ENCODE data around the gene BRF1.
"Not testable (repeated sequence)": the region's sequence is repeated elsewhere in the genome, so short reads cannot be mapped to it uniquely, and the experiment has no call there.

The BRF1 gene

DNA sequence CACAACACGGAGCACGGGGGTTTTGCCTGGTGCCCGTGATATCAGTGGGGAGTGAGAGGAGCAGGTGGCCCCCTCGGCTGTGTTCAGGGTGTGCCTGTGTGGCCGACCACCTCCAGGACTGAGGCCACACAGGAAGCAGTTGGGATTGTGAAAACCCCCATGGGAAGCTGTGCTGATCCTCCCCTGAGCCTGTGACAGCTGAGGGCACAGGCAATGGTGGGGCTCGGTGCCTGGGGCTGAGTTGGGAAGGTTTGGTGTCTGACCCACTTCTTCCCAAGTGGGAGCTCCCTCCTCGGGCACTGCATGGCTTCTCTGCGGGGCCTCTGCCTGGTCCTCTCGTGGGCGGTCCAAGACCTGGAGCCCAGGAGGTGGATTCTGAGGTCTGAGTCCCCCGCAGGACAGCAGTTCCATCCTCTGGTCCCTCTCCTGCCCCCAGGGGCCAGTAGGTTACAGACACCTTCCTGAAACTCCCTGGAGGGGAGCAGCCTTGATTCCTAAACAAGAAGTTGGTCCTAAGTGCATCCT, 31.6 kb upstream of the BRF1 start:
- no peak for DNase-seq

DNA sequence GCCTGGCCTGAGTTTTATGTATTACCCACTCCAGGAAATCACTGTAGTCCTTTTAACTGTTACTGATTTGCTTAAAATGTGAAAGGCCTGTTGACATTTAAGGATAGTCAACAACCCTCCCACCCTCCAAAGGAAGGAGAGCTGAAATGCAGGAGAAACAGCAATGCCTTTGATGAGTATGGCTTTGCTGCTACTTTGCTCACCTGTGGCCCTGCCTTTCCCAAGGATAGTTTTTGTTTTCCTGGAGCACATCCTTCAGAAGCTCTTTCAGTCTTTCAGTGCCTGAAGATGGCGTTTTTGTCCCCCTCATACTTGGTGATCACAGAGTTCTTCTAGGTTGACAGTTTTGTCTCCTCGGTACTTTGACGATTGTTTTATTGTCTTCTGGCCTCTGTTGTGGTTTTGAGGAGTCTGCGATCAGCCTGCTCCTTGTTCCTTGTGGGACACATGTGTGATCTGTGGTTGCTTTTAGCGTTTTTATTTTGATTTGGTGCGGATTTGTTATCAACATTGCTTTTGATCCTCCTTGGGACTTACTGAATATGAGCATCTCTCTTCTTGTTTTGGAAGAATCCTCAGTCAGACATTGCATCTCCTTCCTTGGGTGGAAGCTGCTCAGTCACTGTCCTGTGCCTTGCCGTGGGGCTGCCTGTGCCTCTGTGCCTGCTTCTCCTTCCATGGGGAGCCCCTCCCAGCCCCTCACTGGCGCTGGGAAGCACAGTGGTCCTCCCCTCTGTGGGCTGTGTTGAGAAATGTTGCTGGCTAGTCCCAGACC, 31.0 kb upstream of the BRF1 start:
- DNase-seq = no peak

DNA sequence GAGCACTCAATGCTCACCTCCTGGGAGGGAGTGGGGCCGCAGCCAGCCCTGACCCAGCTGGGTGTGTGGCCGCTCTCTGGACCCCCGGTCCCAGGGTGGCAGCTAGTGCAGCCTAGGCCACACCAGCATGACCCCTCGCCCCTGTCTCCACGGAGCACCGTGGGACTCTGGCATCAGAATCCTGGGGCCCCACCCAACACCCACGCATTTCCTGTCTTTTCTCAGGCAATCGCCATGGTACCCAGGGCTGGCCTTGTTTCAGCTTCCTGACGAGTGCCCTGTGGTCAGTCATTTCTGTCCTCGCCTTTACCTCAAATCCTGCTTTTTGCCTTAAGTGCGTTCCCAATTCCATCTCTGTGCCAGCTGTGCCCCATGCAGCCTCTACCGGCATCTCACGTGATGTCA, 29.7 kb upstream of the BRF1 start:
- no peak for DNase-seq

DNA sequence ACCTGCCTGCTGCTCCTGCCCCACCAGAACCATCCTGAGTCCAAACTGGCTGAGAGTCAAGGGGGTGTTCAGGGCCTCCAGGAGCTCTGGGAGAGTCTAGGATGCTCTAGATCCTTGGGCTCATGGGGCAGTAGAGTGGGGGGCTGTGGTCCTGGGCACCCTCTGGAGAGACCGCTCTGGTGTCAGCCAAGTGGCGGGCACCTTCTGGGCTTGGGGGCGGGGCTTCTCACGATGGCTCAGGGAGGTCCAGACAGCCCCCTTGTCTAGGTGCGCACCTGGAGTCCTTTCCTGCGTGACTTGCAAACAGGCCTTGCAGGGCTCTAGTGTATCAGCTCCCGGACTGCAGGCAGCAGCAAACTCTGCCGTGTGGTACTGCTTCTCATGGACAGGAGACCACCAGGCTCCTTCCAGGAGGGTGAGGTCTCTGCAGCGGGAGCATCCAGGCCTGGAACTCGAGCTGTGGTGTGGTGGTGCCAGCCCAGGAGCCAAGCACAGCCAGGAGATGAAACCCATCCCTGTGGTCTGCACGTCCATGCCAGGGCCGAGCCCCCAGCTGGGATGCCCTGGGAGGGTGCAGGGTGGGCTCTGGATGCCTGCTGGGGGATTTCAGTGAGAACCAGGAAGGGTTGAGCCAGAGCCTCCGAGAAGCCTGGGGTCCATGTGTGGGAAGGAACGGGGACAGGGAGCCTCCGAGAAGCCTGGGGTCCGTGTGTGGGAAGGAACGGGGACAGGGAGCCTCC, 28.8 kb upstream of the BRF1 start:
- DNase-seq = no peak

DNA sequence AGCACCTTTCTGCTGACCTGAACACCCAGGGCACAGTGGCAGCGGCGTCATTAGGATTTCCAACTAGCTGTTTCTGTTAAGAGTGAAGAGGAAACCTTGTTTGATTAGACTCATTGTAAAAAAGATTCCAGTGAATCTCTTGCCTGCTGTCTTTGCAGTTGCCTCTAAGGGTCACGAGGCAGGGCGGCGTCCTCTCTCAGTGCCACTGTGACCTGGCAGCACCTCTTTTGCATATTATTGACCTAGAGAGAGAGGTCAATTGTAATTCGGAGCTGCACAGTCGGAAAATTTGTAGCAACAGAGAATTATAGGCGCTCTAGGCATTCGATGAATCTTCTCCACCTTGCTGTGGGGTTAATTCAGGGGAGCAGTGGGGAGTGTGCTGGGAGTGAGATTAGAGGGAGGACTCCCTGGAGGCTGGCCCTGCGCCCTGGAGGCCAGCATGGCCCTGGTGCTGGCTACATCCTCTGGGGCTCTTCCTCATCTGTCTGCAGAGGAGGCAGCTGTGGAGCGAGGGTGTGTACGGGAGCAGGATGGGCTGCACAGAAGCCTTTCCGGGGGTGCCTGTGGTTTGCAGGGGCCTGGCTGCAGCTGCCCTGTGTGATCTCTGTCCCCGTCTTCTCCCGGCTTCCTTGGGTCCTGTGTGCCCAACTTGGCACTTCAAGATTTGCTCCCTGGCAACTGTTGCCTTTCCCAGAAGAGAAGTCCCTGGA, 28.0 kb upstream of the BRF1 start:
- no peak for DNase-seq

DNA sequence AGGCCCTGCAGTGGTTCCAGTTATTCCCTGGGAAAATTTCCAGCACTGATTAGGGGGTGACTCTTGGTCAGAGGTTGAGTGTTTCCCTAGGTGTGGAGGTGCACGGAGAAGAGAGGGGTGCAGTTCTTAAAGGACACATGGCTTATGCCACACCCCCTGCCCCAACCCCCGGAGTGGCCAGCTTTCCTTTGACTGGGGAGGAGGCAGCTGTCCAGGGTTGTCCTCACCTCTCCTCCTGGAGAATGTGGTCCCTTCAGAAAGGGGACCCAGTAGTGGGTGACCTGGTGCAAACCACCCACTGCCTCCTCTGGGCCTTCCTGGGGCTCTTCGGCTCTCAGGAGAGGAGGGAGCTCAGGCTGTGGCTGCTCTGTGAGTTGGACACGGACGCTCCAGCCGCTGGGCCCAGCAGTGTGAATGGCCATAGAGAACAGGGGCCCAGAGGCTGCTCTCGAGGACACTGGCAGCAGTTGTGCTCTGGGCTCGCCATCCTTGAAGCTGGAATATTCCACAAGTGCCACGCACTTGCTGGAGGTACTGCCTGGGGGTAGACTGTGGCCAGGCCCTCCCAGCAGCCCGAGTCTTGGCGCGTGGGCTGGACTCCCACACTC, 27.4 kb upstream of the BRF1 start:
- no peak for DNase-seq

DNA sequence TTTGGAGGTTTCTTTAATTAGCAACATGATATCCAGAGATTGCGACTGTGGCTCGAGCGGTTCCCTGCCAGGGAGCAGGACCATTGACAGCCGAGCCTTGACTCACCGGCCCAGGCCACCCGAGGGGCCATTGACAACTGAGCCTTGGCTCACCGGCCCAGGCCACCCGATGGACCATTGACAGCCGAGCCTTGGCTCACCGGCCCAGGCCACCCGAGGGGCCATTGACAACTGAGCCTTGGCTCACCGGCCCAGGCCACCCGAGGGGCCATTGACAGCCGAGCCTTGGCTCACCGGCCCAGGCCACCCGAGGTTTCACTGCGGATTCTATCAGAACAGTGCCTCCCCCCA, 26.9 kb upstream of the BRF1 start:
- DNase-seq = not testable (repeated sequence)

DNA sequence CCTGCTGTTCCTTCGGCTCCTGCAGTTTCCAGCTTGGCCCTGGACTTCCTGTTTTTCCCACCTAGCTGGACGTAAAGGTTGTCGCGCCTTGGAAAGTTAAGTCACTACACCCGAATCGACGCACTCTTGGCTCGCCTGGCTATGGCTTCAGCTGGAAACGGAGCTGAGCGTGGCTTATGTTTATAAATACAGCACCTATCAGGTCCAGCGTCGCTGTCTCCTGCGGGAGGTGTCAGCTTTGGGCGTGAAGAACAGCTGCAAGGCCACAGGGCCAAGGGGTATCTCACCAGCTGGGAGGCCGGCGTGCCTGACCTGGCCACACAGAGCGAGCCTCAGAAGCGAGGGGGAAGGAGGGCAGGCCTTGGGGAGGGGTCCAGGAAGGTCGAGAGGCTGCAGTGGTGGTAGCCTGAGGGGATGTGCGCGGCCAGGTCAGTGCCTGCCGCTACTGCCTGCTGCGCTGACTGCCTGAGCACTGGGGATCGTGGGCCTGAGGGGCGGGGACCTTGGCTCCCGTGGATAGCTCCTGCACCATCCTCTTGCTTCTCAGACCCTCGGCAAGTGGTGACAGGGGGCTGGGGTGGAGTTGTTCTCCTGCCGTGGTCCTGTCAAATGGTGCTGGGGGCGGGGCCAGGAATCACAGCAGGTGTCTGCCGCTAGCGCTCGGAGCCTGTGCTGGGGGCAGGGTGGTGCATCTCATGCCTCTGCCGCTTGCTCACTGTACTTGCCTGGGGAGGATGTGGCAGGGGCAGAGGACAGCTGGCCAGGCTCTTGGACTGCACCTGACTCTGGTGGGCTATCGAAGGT, 26.3 kb upstream of the BRF1 start:
- peak; percentile 63 for DNase-seq

DNA sequence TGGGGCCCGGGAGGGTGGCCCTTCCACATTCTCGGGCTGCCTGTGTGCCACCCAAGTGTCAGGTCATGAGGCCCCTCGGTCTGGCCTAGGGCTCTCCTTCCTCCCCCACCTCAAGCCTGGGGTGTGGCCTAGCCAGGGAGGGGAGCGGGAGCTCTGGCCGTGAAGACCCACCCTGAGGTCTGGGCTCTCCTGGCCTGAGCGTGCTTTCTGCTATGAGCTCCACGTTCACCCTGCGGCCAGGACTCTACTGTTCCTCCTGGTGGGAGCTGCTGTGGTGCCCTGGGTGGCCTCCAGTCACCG, 25.7 kb upstream of the BRF1 start:
- no peak for DNase-seq

DNA sequence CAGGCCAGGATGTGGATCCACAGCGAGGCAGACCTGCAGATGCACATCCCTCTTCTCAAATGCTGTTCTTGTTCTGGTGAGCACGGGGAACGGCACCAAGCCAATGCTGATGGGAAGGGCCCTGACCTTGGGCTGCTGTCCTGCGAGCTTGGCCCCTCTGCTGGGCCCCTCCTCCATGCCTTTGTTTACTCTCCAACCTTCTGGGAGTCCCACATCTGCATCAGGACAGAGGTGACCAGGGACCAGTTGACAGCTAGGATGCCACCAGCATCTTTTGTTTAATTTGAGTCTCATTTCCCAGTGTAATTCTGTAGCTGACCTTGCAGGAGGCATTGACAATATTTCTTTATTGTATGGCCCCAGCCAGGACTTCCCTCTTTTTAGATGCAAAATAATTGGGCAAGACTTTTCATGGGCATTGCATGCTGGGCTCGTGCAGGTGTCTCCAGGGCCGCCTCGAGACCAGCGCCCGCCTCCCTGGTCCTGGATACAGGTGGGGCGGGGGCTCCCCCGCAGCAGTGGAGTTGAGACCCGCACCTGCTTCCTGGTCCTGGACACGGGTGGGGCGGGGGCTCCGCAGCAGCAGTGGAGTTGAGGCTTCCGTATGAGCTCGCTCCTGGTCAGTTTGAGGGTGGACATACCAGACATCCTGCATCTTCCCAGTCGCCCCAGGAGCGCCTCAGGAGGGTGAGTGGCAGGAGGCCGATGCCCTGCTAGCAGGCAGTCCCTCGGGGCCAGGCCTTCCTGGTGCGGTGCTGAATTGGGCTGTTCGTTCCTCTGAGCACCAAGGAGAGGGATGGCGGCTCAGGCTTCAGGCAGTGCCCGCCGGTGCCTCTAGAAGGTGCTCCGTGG, 25.1 kb upstream of the BRF1 start:
- DNase-seq = no peak

DNA sequence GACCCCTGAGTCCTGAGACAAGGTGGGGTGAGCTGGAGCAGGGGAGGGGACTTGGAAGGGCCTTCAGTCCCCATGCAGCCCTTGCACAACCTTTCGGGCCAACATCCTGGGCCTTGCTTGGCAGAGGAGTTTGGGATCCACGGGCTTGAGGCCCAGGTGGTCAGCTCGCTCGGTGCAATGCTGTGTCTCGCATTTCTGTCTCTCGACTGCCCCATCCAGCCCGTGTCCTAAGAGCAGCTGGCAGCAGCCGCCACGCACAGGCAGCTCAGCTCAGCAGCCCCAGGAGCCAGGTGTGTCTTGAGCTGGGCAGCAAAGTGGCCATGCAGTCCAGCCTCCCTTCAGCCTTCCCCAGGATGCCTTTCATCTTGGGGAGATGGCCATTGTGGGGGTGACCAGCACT, 24.5 kb upstream of the BRF1 start:
- DNase-seq = no peak

DNA sequence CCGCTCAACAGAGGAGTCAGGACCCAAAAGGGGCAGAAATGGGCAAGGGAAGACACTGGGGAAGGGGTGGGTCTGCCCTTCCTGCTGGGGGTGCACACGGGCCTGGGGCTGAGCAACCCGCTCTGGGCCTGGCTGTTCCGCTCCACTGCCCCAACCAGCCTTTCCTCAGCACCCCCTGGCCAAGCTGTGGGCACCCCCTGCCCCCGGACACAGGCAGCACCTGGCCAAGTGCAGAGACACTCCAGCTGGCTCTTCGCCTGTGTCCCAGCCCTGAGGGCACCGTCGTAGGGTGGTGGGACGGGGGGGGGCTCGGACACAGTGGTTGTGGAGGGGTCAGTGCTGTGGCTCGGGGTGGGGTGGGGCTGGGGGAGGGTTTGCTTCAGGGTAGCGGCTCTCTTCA, 24.1 kb upstream of the BRF1 start:
- DNase-seq = no peak

DNA sequence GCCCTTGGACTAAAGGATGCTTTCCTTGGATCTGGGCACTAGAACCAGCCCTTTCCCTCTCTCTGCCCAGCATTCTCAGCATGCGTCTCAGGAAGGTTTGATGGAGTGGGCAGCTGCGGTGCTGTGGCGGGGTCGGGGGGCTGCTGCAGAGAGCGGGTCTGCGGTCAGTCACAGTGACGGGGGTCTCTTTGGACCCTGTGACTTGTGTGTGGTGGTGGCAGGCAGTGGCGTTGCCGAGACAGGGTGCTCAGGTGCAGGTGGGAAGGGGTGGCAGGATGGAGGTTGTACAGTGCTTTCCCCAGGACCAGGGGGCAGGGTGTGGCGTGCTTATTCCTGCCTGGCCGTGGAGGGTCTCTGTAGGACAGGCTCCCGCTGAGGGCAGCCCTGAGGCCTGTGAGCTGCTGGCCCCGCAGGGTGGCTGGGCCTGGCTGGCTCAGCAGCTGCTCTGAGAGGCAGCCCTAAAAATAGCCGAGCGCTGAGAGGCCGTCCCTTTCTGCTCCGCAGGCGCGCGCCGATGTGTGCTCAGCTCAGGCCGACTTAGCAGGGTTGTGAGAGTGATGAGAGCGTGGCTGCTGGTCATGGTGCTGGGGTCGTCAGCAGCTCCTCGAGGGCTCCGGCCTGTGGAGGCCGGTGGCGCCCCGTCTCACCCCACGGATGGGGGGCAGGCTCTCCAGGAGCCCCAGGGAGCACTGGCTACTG, 23.4 kb upstream of the BRF1 start:
- DNase-seq = no peak

DNA sequence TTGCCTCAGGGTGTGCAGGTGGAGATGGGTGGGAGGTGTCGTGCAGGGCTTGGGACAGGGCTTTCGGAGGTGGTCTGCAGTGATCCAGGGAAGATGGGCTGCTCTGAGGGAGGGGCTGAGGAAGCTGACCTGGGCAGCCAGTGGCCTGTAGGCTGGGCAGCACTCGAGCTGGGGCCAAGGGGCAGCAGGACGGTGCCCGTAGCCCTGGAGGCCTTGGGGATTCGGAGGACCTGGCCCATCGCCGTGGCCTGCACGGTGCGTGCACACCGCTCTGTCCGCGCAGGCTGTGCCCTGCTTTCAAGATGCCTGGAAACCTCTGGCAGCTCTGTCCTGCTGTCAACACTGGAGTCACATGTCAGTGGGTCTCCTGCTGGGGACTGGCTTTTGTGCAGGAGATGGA, 22.9 kb upstream of the BRF1 start:
- no peak for DNase-seq

DNA sequence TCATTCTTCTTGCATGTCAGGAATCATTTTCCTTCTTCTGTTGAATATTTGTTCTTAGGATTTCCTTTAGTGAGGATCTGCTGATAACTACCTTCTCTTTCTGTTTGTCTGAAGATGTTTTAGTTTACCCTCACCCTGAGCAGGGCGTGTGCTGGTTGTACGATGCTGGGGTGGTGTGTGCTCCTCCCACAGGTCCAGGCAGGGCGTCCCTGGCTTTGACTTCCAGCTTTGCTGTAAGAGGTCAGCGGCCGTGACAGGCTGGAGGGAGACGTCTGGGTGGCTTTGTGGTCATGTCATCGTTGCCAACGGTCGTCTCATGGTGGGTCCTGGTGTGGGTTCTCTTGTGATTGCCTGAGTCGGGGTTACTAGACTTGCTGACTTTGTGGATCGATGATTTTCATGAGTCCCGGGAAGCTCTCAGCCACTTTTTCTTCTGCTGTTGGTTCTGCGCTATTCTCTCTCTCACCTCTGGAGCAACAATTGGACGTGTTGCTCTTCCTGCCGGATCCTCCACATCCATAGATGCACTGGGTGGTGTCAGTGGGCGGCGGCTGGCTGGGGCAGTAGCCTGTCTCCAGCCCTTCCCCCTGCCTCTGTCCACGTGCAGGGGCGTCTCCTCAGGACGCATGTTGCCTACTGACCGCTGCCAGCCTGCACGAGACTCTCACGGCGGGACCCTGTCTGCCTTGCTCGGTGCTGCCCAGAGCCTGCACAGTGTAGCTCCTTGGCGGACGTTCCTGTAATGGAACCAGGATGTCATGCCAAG, 22.2 kb upstream of the BRF1 start:
- no peak for DNase-seq

DNA sequence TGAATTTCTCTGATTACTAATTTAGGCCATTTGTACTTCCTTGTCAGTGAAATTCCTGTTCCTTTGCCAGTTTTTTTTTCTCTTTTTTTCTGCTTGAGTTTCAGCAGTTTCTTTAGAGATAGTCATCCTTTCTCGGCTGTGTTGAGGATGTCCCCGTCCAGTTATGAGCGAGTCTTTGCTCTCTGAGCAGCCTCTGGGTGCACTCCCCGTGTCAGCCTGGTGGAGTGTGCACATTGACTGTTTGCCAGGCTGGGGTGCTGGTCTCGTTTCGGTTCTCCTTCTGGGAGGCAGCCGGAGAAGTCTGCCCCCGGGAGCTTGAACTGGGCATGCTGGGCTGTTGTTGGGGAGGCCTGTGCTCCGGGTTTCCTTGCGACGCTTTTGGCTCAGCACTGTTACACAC, 16.7 kb upstream of the BRF1 start:
- DNase-seq = no peak

DNA sequence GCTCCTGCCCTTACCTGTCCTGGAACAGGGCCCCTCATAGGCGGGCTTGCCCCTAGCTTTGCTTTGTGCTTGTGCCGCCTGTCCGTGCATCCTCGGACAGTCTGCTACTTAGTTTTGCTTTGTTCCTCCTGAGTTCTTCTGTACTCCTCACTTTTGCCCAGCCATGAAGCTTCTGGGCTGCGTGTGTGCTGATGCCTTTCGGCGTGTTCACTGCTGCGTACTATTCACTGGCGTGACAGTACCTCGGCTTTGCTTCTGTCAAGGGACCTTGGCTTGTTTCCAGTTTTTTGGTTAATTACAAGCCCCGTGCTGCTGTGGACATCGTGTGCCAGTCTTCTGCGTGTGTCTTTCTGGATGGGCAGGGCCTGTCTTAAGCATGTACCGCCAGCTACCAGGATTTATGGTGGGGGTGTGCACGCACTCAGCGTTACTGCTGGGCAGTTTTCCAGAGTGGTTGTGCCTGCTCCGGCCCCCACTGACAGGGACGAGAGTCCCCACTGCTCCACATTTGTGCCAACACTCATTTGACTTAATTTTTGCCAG, 16.2 kb upstream of the BRF1 start:
- no peak for DNase-seq

DNA sequence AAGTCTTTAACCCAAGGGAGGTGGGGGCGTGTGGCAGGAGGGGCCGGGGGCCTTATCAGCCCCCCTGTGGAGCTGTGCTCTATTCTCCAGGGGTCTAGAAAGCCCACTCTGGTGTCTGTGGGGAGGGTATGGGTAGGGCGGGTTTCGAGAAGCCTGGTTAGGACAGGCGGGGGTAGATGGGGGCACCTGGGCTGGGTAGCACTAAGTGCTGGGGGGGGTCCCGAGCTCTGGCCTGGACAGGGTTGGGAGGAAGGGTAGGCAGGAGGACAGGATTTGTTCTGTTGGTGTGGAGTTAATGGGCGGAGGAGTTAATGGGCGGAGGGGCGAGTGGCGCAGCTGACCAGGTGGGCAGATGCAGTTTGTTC, 15.8 kb upstream of the BRF1 start:
- no peak for DNase-seq

DNA sequence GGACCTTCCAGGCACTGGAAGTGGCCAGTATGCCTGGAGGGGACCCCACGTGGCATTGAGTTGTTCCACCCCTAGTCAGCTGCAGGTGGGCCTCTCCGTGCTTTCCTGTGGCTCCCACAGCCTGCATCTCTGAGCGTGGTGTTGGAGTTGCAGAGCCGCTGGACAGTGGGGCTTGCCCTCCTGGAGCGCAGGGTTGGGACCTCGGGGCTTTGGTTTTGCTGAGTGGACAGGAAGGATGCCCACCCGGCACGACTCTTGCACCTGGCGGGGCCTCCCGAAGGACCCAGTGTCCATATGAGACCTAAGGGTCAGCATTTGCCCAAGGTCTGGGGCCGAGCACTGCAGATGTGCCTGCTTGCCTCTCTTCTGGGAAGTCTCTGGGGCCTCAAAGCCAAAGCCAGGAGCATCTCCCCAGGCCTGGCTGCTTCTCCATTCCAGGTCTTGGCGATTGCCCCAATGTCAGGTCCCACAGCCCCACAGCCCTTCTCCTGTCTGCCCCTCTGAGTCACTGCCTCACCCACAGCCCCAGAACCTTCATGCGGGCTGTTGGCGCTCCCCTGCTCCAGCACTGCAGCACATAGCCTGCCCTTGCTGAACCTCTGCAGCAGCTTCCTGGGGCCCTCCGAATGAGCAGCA, 15.3 kb upstream of the BRF1 start:
- no peak for DNase-seq
